Measurements from ENCODE around the gene PIM1. TPM values are rescaled to one million over a fixed set of nuclear protein-coding genes. Genes with fewer than 3 reads are reported as not detected.
"Not testable (repeated sequence)": the region's sequence is repeated elsewhere in the genome, so short reads cannot be mapped to it uniquely, and the experiment has no call there.

The PIM1 gene
- total RNA-seq, 4 donors from 2014 or later, result 136 to 173 (median 150) TPM

DNA sequence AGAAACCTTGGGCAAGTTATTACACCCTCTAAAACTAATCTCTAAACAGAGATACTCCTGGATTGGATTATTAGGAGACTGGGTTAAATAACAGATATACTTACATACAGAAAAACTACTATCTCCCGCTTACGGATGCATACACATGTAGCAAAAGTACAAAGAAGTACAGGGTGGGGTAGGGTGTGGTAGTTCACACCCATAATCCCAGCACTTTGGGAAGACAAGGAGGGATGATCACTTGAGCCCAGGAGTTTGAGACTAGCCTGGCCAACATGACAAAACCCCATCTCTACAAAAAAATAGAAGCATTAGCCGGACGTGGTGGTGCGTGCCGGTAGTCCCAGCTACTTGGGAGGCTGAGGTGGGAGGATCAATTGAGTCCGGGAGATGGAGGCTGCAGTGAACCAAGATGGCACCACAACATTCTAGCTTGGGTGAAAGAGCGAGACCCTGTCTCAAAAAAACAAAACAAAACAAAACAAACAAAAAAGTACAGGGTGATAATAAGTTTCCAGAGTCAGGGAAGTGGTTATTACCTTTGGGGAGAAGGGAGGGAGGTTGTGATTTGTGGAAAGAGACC is 8.1 kb downstream of the PIM1 start:
- intact Hi-C loops (cut with DNase I; ENCODE audit: low total_unique reads), result loop anchor here (10.0 kb wide), 1 partner anchor 153 kb away; no protein-coding TSS in a partner anchor
- no peak for TF ChIP-seq CTCF (IDR thresholded peaks at IDR 0.05)
- no peak for TF ChIP-seq POLR2A (IDR thresholded peaks at IDR 0.05)
- WGBS, 2 donors, result 86 to 88% methylated on average over 8 of the region's 8 CpGs
- DNase-seq (ENCODE audit: low spot score in 2 of 2), result peak in 1 of 2 donors; percentile 36
- no peak overlapping the region for H3K4me3 ChIP-seq (ENCODE audit: low read depth, poor library complexity, severe bottlenecking)

DNA sequence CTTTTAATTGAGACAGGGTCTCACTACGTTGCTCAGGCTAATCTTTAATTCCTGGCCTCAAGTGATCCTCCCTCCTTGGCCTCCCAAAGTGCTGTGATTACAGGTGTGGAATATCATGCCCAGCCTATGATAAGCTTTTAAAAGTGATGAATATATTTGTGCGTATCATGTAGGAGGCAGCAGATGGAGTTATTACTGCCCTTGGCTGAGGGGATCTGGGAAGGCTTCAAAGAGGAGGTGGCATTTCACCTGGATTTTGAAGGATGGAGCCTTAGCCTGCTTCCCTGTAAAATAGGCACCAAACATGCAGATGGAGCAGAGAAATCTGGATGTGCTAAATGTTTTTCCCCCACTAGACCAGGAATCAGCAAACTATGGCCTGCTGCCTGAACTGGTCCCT is 10.1 kb downstream of the PIM1 start:
- peak in 1 of 2 donors; percentile 21 for DNase-seq (ENCODE audit: low spot score in 2 of 2)
- intact Hi-C loops (cut with DNase I; ENCODE audit: low total_unique reads), result no loop called here

DNA sequence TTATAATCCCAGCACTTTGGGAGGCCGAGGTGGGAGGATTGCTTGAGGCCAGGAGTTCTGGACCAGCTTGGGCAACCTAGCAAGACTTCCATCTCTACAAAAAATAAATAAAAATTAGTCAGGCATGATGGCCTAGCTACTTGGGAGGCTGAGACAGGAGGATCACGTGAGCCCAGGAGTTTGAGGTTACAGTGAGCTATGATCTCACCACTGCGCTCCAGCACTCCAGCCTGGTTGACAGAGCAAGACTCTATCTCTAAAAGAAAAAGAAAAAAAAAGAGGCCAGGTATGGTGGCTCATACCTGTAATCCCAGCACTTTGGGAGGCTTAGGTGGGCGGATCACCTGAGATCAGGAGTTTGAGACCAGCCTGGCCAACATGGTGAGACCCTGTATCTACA is 10.7 kb downstream of the PIM1 start:
- peak in 1 of 2 donors; percentile 29 for DNase-seq (ENCODE audit: low spot score in 2 of 2)
- WGBS, 2 donors, result 95% methylated on average over 4 of the region's 4 CpGs
- H3K4me3 ChIP-seq (ENCODE audit: low read depth, poor library complexity, severe bottlenecking); intact Hi-C loops (cut with DNase I; ENCODE audit: low total_unique reads): not testable (repeated sequence)

More for the DNA sequence above, 10.1 kb downstream of the PIM1 start:
- WGBS, 2 donors, result 85 to 92% methylated on average over 2 of the region's 2 CpGs
- no peak for TF ChIP-seq POLR2A (IDR thresholded peaks at IDR 0.05)
- no peak for TF ChIP-seq CTCF (IDR thresholded peaks at IDR 0.05)
- H3K4me3 ChIP-seq (ENCODE audit: low read depth, poor library complexity, severe bottlenecking), result no peak overlapping the region

DNA sequence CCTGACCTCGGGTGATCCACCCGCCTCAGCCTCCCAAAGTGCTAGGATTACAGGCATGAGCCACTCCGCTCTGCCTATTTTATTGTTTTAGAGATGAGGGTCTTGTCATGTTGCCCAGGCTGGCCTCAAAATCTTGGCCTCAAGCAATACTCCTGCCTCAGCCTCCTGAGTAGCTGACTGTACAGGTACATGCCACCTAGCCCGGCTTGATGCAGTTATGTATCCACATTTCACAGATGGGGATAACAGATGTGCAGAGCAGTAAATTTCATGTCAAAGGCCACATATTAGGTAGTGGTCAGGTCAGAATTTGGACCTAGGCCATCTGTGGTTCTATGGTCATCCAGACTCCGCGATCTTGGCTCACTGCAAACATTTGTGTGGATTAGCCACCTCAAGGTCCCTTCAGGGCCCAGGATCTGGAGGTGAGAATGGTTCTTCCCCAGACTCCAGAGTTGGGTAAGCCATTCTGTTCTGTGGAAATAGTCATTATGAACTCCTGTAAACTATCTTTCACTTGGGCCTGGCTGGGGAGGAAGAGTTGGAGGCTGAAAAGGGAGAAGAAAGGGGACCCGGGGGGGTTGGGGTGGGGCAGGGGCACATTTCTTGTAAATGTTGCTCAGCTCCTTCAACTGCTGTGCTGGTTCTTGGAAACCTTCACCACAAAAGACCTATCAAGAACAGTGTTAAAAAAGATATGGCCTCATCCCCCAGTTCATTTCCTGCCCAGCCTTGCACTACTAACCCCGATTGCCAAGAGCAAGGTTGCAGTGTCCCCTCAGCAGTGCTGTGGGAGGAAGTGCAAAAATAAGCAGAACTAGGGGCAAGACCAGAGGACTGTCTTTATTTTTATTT is 13.0 kb downstream of the PIM1 start:
- DNase-seq (ENCODE audit: low spot score in 2 of 2), result peak; percentile 49 to 81
- H3K4me3 ChIP-seq (ENCODE audit: low read depth, poor library complexity, severe bottlenecking), result no peak overlapping the region
- WGBS, 2 donors, result 78 to 82% methylated on average over 8 of the region's 8 CpGs
- TF ChIP-seq CTCF (IDR thresholded peaks at IDR 0.05) (no peak), POLR2A (IDR thresholded peaks at IDR 0.05) (no peak)
- intact Hi-C loops (cut with DNase I; ENCODE audit: low total_unique reads), result no loop called here

GRCh38 chr6:37185949-37186720 is 16.2 kb downstream of the PIM1 start:
- H3K4me3 ChIP-seq (ENCODE audit: low read depth, poor library complexity, severe bottlenecking); DNase-seq (ENCODE audit: low spot score in 2 of 2); intact Hi-C loops (cut with DNase I; ENCODE audit: low total_unique reads): not testable (repeated sequence)
- 74 to 89% methylated on average over 6 of the region's 6 CpGs for WGBS, 2 donors

- TF ChIP-seq CTCF (IDR thresholded peaks at IDR 0.05) (no peak), POLR2A (IDR thresholded peaks at IDR 0.05) (no peak)
- no peak overlapping the region for H3K4me3 ChIP-seq (ENCODE audit: low read depth, poor library complexity, severe bottlenecking)
- intact Hi-C loops (cut with DNase I; ENCODE audit: low total_unique reads), result no loop called here
- DNase-seq (ENCODE audit: low spot score in 2 of 2), result no peak
- WGBS, 2 donors, result 62 to 72% methylated on average over 7 of the region's 7 CpGs
Observed at GRCh38 chr6:37187321-37188022, 17.5 kb downstream of the PIM1 start.

Data from lower leg skin (tissue), 4 donors.